NCI-H2107 treated with DMSO at 0.1 percent for 48 hours (cell line): Measurements from ENCODE around the gene TRMT11.
"Not testable (repeated sequence)": the region's sequence is repeated elsewhere in the genome, so short reads cannot be mapped to it uniquely, and the experiment has no call there.

Experiments used
- DNase-seq: peaks from one replicate; lab custom pipeline; 2025; ENCODE audit not compliant: unreplicated experiment; lab: John Stamatoyannopoulos, UW

The TRMT11 gene

DNA sequence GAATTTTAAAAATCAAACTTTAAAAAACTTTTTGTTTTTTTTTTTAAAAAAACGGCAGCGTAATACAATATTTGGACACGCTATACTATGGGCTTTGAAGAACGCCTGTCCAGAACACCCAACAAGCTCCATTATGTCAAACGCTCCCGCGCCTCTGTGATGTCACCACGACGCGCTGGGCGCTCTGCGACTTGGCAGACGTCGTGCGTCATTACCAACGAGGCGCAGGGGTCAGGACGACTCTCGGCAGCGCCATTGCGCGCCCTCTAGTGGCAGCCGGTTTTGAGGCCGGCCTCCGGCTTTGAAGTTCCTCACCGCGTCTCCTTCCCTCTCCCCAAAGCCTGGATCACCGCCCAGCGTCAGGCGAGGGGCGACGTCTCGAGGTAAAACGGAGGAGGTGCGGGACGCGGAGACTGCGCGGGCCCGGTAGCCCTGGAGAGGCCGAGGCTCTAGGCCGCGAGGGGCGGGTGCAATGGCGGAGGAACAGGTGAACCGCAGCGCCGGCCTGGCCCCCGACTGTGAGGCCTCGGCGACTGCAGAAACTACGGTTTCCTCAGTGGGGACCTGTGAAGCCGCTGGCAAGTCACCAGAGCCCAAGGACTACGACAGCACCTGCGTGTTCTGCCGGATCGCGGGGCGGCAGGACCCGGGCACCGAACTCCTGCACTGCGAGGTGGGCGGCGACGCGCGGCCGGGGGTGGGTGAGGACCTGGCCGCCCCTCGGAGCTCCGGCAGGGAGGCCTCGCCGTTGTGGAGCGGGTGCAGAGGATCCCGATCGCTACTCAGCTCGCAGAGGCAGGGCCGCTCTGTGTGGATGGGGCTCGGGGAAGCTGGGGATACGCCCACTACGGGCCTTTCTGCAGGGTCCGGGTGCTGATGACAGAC is 29.6 kb upstream of the TRMT11 start, which contains the start of gene HINT3:
TSS of gene HINT3 (plus strand) at position 265 of the 885 bp plus-strand sequence. CDS start at position 473, 208 bp downstream.
- DNase-seq = peak; percentile 91

DNA sequence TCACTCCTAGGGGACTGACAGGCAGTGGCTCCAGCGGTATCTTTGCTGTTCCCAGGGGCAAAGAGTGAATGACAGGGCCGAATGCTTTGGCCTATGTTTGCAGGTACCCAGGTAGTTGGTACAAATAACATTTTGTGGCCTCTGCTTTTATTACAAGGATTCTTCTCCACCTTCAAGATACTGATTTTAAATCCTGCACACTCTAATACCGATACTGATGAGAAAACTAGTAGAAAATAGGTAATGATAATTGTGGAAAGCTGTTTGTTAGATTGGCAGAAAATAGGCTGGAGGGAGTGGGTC is 29.0 kb upstream of the TRMT11 start:
- DNase-seq = no peak

- DNase-seq = peak; percentile 13
These were observed 28.5 kb upstream of the TRMT11 start for GRCh38 chr6:125957845-125958244.

DNA sequence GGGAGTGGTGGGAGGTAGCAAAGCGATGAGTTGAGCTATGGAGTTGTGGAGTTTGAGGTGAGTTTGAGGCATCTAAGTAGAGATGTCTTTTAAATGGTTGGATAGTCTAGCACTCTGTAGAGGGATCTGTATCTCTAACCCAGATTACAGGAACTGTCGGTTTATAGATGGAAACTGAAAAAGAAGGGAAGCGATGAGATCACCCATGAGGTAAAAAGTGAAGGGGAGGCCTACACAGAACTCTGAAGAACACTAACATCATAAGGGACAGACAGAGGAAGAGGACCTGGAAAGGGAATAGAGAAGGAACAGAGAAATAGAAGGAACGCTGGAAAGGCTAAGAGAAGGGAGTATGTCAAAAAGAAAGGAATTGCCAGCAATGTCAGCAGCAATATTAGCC is 27.3 kb upstream of the TRMT11 start:
- no peak for DNase-seq

- DNase-seq = no peak
These were observed 25.2 kb upstream of the TRMT11 start for GRCh38 chr6:125961117-125961516.

GRCh38 chr6:125962900-125963497 is 23.3 kb upstream of the TRMT11 start:
- DNase-seq = no peak

DNA sequence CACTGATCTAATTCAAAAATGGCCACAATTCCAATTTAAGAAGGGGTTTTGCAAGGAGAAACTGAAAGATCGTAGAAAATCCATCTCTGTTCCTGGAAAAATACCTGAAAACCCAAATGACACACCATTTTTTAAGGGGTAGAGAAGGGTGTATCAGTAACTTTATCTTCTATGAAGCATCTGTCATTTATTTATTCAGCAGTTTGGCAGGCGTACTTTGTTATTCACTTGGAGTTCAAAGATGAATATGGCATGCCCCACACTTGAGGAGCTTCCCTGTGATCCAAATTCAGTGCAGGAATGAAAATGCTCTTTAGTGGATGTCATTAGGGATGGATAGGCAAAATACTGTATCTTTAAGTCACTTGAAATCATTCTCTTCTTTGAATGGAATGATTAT is 22.5 kb upstream of the TRMT11 start:
- DNase-seq = no peak

DNA sequence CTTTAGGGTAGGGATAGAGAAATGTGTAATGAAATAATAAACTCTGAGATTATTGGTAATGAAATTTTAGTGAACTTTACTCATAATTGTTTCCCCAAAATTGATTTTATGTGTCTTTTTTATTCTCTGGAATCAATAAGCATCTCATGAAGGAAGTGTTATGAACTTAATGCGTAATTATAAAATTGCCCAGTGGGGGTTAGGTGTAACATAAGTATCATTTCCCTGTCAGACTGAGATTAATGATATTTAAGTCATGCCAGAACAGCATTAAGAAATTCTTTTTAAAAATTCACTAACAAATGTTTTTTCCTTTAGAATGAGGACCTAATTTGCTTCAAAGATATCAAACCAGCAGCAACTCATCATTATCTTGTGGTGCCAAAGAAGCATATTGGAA is 19.8 kb upstream of the TRMT11 start:
- DNase-seq = no peak

DNA sequence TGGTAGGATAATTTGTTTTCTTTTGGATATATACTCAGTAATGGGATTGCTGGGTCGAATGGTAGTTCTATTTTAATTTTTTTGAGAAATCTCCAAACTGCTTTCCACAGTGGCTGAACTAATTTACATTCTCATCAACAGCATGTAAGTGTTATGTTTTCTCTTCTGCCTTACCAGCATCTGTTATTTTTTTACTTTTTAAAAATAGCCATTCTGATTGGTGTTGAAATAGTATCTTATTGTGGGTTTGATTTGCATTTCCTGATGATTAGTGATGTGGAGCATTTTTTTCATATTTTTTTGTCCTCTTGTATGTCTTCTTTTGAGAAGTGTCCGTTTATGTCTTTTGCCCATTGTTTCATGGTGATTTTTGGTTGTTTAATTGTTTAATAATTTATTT is 17.8 kb upstream of the TRMT11 start:
- DNase-seq = no peak

DNA sequence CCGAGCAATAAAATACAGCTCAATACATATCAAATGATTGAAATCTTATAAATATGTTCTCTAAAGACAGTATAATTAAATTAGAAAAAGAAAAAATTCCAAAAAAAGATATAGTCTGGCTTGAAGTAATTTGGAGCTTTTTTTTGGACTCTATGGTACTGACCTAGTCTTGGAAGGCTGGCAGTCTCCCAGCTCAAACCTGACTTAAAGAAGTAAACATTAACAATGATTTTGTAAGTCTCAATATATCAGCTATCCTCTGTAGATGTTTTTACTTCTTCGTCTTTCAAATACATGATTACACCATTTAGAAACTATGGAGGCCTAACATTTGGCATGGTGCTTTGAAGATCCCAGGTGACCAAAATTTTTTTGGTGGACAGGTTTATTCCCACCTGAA is 15.6 kb upstream of the TRMT11 start:
- DNase-seq = no peak

DNA sequence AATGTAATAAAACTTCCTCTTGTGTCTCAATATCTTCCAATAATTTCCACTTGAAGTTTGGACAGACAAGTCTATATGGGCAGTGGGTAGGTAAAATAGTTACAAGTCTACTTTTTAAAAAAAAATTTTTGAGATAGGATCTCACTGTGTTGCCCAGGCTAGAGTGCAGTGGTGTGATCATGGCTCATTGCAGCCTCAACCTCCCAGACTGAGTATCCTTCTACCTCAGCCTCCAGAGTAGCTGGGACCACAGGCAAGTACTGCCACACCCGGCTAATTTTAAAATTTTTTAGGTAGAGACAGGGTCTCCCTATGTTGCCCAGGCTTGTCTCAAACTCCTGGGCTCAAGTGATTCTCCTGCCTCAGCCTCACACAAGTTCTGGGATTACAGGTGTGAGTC is 13.9 kb upstream of the TRMT11 start:
- DNase-seq = not testable (repeated sequence)

DNA sequence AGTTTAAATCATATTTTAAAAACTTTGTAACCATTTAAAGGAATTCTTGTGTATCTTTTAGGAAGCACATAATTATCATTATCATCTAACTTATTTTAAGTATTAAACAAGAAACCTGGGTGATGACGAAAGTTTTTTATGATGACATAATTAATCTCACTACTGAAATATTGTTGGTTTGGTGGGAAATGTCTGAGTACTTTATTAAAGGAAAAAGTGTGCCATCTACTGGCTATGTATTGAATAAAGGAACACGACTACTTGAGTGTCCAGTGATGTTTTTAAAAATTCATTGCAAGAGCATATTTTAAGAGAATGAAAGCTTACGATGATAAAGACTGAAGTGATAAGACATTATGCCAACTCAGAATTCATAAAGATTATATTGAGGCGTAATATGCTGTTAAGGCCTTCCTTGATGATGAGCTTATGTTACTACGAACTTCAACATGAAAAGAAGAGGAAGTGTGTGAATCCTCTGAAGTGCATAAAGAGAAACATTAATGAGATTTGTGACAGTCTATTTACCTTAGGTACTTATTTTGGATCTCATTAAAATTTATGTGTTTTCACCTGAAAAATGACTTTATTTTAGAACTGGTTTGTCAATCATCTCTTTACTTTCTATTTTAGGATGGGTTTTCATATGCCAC is 12.0 kb upstream of the TRMT11 start:
- peak; percentile 36 for DNase-seq

GRCh38 chr6:125979101-125979500 is 7.2 kb upstream of the TRMT11 start:
- no peak for DNase-seq

GRCh38 chr6:125981571-125982185 is 4.7 kb upstream of the TRMT11 start:
- DNase-seq = no peak

GRCh38 chr6:125983246-125983945 is 2.9 kb upstream of the TRMT11 start:
- no peak for DNase-seq

- no peak for DNase-seq
These were observed 2.0 kb upstream of the TRMT11 start for GRCh38 chr6:125984311-125984710.

- DNase-seq = no peak
These were observed 818 bp upstream of the TRMT11 start for GRCh38 chr6:125985522-125985921.

GRCh38 chr6:125985979-125986300 is 400 bp upstream of the TRMT11 start:
- DNase-seq = no peak

- DNase-seq = no peak
These were observed 782 bp downstream of the TRMT11 start for GRCh38 chr6:125987026-125987617.

- DNase-seq = no peak
These were observed 1.9 kb downstream of the TRMT11 start for GRCh38 chr6:125988280-125988679.

DNA sequence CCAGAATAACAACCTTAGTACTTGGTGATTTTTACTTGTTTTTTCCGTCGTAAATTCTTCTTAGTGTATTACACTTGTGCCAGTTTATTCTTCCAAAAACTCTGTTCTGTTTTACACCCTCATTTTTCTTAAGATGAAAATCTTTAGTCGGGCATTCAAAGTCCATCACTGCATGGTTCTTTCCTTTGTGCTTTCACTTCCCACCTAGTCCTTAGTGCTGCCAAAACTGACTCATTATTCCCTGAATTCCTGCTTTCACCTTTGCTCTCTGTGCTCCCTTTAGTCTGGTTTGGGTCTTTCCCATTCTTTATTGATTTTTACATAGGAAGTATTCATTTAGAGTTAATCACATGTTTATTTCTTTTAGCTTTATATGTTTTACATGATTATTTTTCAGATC is 3.3 kb downstream of the TRMT11 start:
- DNase-seq = no peak
